HCT116 (cell line): ENCODE measurements around the gene SOWAHC. TPM values are rescaled to one million over a fixed set of nuclear protein-coding genes. Genes with fewer than 3 reads are reported as not detected.
A peak's percentile ranks its signal among the peaks of the same experiment; 100 is the strongest.

Experiments
- ATAC-seq: fragments of 200-7000 bp; cut with Tn5 transposase; 2 replicates; pipeline ENCODE4 v1.9.1; 2020; ENCODE audit warnings: mild to moderate bottlenecking, moderate library complexity
- BruUV-seq: library from RNA; stranded (reverse); fragments of 400-500 nt; replicated peaks from 2 replicates; lab custom pipeline; 2021; lab: Mats Ljungman, UMichigan
- CTCF ChIA-PET: fragments of 300-600 bp; sonication (Branson Sonifier 250); formaldehyde crosslinking; loops from one replicate; lab custom pipeline; 2021; ENCODE audit warnings: antibody characterized with exemption; lab: Charles Lee
- POLR2A ChIA-PET: fragments of 300-600, 350-600 bp; sonication (Branson Sonifier 250); formaldehyde crosslinking; loops from one replicate; lab custom pipeline; 2021; ENCODE audit warnings: antibody characterized with exemption; lab: Charles Lee
- RAD21 ChIA-PET, 2 experiments: fragments of 300-600 bp; sonication (Branson Sonifier 250); formaldehyde crosslinking; loops; one replicate each; lab custom pipeline; 2023; ENCODE audit warnings: low total read pairs in 2 of 2; ENCODE audit not compliant: uncharacterized antibody in 2 of 2, unreplicated experiment in 2 of 2, low non-redundant PET in 1 of 2; lab: Charles Lee
- DNase-seq: peaks from one replicate; pipeline ENCODE4 v3.0.0-alpha.2; 2010; ENCODE audit warnings: low read depth, low spot score
- H2AFZ ChIP-seq: fragments of 200-600 bp; shearing (Covaris generic), sonication (generic); 2 replicates; pipeline ENCODE4 v1.6.1; 2017; ENCODE audit warnings: low read depth, mixed run types, mixed read lengths, antibody characterized with exemption, low read length; ENCODE audit not compliant: poor library complexity, severe bottlenecking
- H3K27ac ChIP-seq: 2 replicates; pipeline ENCODE4 v1.5.1; 2012; ENCODE audit warnings: low read depth, low read length
- H3K27me3 ChIP-seq: fragments of 200-600 bp; sonication (generic); 2 replicates; pipeline ENCODE4 v1.6.1; 2016; ENCODE audit warnings: mixed run types, low read length, mixed read lengths; ENCODE audit not compliant: insufficient read depth
- H3K36me3 ChIP-seq, 2 experiments: fragments of 200-500 bp in 1 of 2; fragments of 200-600 bp in 1 of 2; sonication (Bioruptor generic) in 1 of 2; sonication (generic) in 1 of 2; 2 replicates each; pipeline versions ENCODE4 v1.5.1 to v1.6.1; 2014 to 2016; ENCODE audit warnings: low read length in 2 of 2, inconsistent platforms in 1 of 2, mixed read lengths in 1 of 2, mixed run types in 1 of 2; ENCODE audit not compliant: insufficient read depth in 2 of 2, control insufficient read depth in 1 of 2
- H3K4me1 ChIP-seq, 2 experiments: fragments of 200-600 bp in 1 of 2; sonication (generic) in 1 of 2; 2 replicates each; pipeline versions ENCODE4 v1.5.1 to v1.6.1; 2012 to 2017; ENCODE audit warnings: low read length in 2 of 2, inconsistent platforms in 1 of 2, mild to moderate bottlenecking in 1 of 2, mixed read lengths in 1 of 2, mixed run types in 1 of 2, moderate library complexity in 1 of 2; ENCODE audit not compliant: insufficient read depth in 2 of 2, control insufficient read depth in 1 of 2
- H3K4me2 ChIP-seq: fragments of 200-600 bp; sonication (generic); 2 replicates; pipeline ENCODE4 v1.6.1; 2017; ENCODE audit warnings: mixed run types, low read length, mixed read lengths
- H3K4me3 ChIP-seq, 2 experiments: fragments of 200-600 bp in 1 of 2; sonication (generic) in 1 of 2; replicated peaks in 1 of 2; 2 replicates each; pipeline ENCODE4 v1.5.1; 2011 to 2016; ENCODE audit warnings: low read length in 2 of 2, control low read depth in 1 of 2, low read depth in 1 of 2, mild to moderate bottlenecking in 1 of 2, mixed read lengths in 1 of 2, mixed run types in 1 of 2
- H3K79me2 ChIP-seq: fragments of 200-600 bp; sonication (generic); 2 replicates; pipeline ENCODE4 v1.6.1; 2017; ENCODE audit warnings: mild to moderate bottlenecking, mixed run types, low read length, moderate library complexity, mixed read lengths; ENCODE audit not compliant: insufficient read depth
- H3K9ac ChIP-seq: fragments of 200-600 bp; sonication (generic); 2 replicates; pipeline ENCODE4 v1.6.1; 2016; ENCODE audit warnings: low read length, mixed read lengths
- H3K9me2 ChIP-seq: fragments of 200-600 bp; sonication (generic), shearing (Covaris generic); 2 replicates; pipeline ENCODE4 v1.6.1; 2017; ENCODE audit warnings: mixed run types, mild to moderate bottlenecking, moderate library complexity; ENCODE audit not compliant: insufficient read depth
- H3K9me3 ChIP-seq, 2 experiments: fragments of 200-500 bp in 1 of 2; fragments of 200-600 bp in 1 of 2; sonication (Bioruptor generic) in 1 of 2; sonication (generic) in 1 of 2; 2 replicates each; pipeline ENCODE4 v1.6.1; 2014 to 2017; ENCODE audit warnings: low read length in 2 of 2, mixed read lengths in 2 of 2, inconsistent platforms in 1 of 2, low read depth in 1 of 2, mild to moderate bottlenecking in 1 of 2, mixed run types in 1 of 2, moderate library complexity in 1 of 2; ENCODE audit not compliant: control insufficient read depth in 1 of 2, insufficient read depth in 1 of 2
- H4K20me1 ChIP-seq: fragments of 200-600 bp; sonication (generic), shearing (Covaris generic); 2 replicates; pipeline ENCODE4 v1.6.1; 2017; ENCODE audit warnings: mixed run types, mild to moderate bottlenecking, moderate library complexity; ENCODE audit not compliant: insufficient read depth
- CBX3 ChIP-seq: IDR thresholded peaks from 2 replicates; pipeline ENCODE4 v1.6.1; 2012; ENCODE audit warnings: low read depth
- CEBPB ChIP-seq: IDR thresholded peaks from 2 replicates; pipeline ENCODE4 v1.6.1; 2012; ENCODE audit warnings: low read depth
- ELF1 ChIP-seq: IDR thresholded peaks from 2 replicates; pipeline ENCODE4 v1.6.1; 2012; ENCODE audit warnings: low read depth, borderline replicate concordance
- EZH2 ChIP-seq: fragments of 200-600 bp; sonication (generic); IDR thresholded peaks from 2 replicates; pipeline ENCODE4 v1.6.1; 2017; ENCODE audit warnings: antibody characterized with exemption, mixed run types
- EZH2phosphoT487 ChIP-seq: fragments of 200-600 bp; IDR thresholded peaks from 2 replicates; pipeline ENCODE4 v1.6.1; 2018; ENCODE audit warnings: antibody characterized with exemption, borderline replicate concordance
- JUND ChIP-seq: IDR thresholded peaks from 2 replicates; pipeline ENCODE4 v1.6.1; 2012
- POLR2A ChIP-seq: IDR thresholded peaks from 2 replicates; pipeline ENCODE4 v1.7.0; 2011; ENCODE audit warnings: borderline replicate concordance; ENCODE audit not compliant: insufficient read depth, insufficient read length; ENCODE audit errors: extremely low read depth
- RAD21 ChIP-seq: IDR thresholded peaks from 2 replicates; pipeline ENCODE4 v1.6.1; 2012; ENCODE audit warnings: low read depth, mild to moderate bottlenecking
- SIN3A ChIP-seq: IDR thresholded peaks from 2 replicates; pipeline ENCODE4 v1.6.1; 2012; ENCODE audit warnings: low read depth
- SP1 ChIP-seq: IDR thresholded peaks from 2 replicates; pipeline ENCODE4 v1.6.1; 2012; ENCODE audit warnings: low read depth
- SRF ChIP-seq: IDR thresholded peaks from 2 replicates; pipeline ENCODE4 v1.6.1; 2012; ENCODE audit warnings: low read depth
- TCF7L2 ChIP-seq: IDR thresholded peaks from 2 replicates; pipeline ENCODE4 v1.7.0; 2011; ENCODE audit warnings: borderline replicate concordance, inconsistent platforms; ENCODE audit not compliant: insufficient read depth, insufficient read length; ENCODE audit errors: extremely low read depth
- YY1 ChIP-seq: IDR thresholded peaks from 2 replicates; pipeline ENCODE4 v1.6.1; 2011; ENCODE audit warnings: low read length, low read depth, moderate library complexity, mild to moderate bottlenecking; ENCODE audit not compliant: insufficient replicate concordance; ENCODE audit errors: extremely low read depth
- ZNF274 ChIP-seq: fragments of 200-500 bp; sonication (Bioruptor generic); IDR thresholded peaks from 2 replicates; pipeline ENCODE4 v1.6.1; 2014; ENCODE audit warnings: mild to moderate bottlenecking, low read depth, low read length, inconsistent platforms
- intact Hi-C: fragments of 100-400 bp; cut with micrococcal nuclease; formaldehyde crosslinking; loops from 2 replicates; pipeline ENCODE4 v1.10.0; 2022
- total RNA-seq: library from RNA; stranded (reverse); gene quantifications from one replicate; pipeline ENCODE4 v1.2.1, GENCODE V29; 2021; ENCODE audit not compliant: unreplicated experiment
- TF ChIP-seq, protein P1 (sequence below): IDR thresholded peaks from 2 replicates; pipeline ENCODE4 v1.6.1; 2011; ENCODE audit warnings: mild to moderate bottlenecking, low read length, moderate library complexity; ENCODE audit not compliant: insufficient replicate concordance; ENCODE audit errors: extremely low read depth
- TF ChIP-seq, protein P2 (sequence below), 3 experiments: fragments of 200-600 bp in 1 of 3; sonication (generic) in 1 of 3; IDR thresholded peaks in 2 of 3; conservative IDR thresholded peaks in 1 of 3; 2 replicates each; pipeline ENCODE4 v1.5.1; 2012 to 2017; ENCODE audit warnings: low read depth in 2 of 3, low read length in 2 of 3, antibody characterized with exemption in 1 of 3, borderline replicate concordance in 1 of 3, control low read depth in 1 of 3, mild to moderate bottlenecking in 1 of 3, mixed read lengths in 1 of 3, mixed run types in 1 of 3, moderate library complexity in 1 of 3; ENCODE audit not compliant: insufficient read depth in 1 of 3
- TF ChIP-seq, protein P3 (sequence below): IDR thresholded peaks from 2 replicates; pipeline ENCODE4 v1.6.1; 2012

SOWAHC gene
- total RNA-seq, 1 experiment from 2014 or later, result 16.6 TPM

DNA sequence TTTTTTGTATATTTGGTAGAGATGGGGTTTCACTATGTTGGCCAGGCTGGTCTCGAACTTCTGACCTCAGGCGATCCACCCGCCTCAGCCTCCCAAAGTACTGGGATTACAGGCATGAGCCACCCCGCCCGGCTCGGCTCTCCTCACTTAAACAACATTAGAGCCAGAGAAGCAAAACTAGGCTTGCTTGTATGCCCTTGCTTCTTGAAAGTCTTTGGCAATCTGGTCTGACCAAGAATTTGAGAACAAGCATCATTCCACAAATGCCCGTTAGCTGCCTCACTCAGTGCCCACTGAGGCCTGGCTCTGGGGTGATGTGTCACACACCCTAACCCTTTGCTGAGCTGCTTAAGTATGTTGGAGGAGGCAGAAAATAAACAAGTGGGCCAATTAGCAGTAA, 33.5 kb downstream of the SOWAHC start:
- BruUV-seq, result no TSS peak
- H3K79me2 ChIP-seq, result no peaks in the 10 kb centered on the region
- no peaks in the 10 kb centered on the region for H3K27me3 ChIP-seq
- H3K4me3 ChIP-seq, result no peak overlapping the region
- POLR2A ChIA-PET, result no interaction called here
- H3K9ac ChIP-seq, result no peak overlapping the region
- 0 out of 2 replicates have a peak overlapping the region, but pooled peaks have one; percentile 6 for H3K4me2 ChIP-seq
- H3K9me2 ChIP-seq, result no peaks in the 10 kb centered on the region
- no peak overlapping the region for H2AFZ ChIP-seq
- H4K20me1 ChIP-seq, result no peaks in the 10 kb centered on the region
- DNase-seq, result no peak
- H3K27ac ChIP-seq, result no peak overlapping the region
- ATAC-seq, result peak; percentile 27; the same call in 1 of the 2 replicates
- CTCF ChIA-PET, result no interaction called here
- H3K9me3 ChIP-seq, result no peaks in the 10 kb centered on the region
- no peaks in the 10 kb centered on the region for H3K36me3 ChIP-seq
- H3K4me1 ChIP-seq, result peaks cover 2 to 18% of the 10 kb centered on the region in 2 experiments; a peak in 3 of 4 replicates
- TF ChIP-seq SP1, result no peak
- TF ChIP-seq POLR2A, result no peak
- TF ChIP-seq, all 23 proteins: peak for 0
- RAD21 ChIA-PET, result no interaction called here
- intact Hi-C loops, result no loop called here

DNA sequence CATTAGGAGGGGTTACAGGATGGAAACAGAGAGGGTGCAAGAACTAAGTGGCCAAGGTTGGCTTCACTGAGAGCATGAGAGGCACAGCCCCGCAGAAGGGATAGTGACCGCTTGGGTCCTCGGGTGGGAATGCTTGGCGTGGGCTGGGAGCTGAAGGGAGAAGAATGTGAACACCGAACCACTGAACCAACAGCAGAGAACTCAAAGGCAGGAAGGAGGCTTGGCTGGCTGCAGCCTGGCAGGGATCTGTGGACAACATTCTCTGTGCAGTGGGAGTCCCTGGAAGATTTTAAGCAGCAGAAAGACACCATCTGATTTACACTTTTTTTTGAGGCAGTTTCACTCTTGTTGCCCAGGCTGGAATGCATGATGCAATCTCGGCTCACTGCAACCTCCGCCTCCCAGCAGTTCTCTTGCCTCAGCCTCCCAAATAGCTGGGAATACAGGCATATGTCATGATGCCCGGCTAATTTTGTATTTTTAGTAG, 33.9 kb downstream of the SOWAHC start:
- no peak overlapping the region for H3K9ac ChIP-seq
- peaks cover 2 to 18% of the 10 kb centered on the region in 2 experiments; a peak in 3 of 4 replicates for H3K4me1 ChIP-seq
- CTCF ChIA-PET, result no interaction called here
- no peaks in the 10 kb centered on the region for H3K9me3 ChIP-seq
- no TSS peak for BruUV-seq
- no peaks in the 10 kb centered on the region for H3K9me2 ChIP-seq
- peak; percentile 14; the same call in 1 of the 2 replicates for ATAC-seq
- RAD21 ChIA-PET, result no interaction called here
- no peaks in the 10 kb centered on the region for H3K27me3 ChIP-seq
- H3K79me2 ChIP-seq, result no peaks in the 10 kb centered on the region
- H3K27ac ChIP-seq, result no peak overlapping the region
- H3K4me3 ChIP-seq, result no peak overlapping the region
- intact Hi-C loops, result no loop called here
- H2AFZ ChIP-seq, result no peak overlapping the region
- POLR2A ChIA-PET, result no interaction called here
- no peak for DNase-seq
- H3K36me3 ChIP-seq, result no peaks in the 10 kb centered on the region
- H3K4me2 ChIP-seq, result 0 out of 2 replicates have a peak overlapping the region, but pooled peaks have one; percentile 6
- no peaks in the 10 kb centered on the region for H4K20me1 ChIP-seq
- TF ChIP-seq CBX3, result no peak
- no peak for TF ChIP-seq ZNF274
- TF ChIP-seq, protein P1, sequence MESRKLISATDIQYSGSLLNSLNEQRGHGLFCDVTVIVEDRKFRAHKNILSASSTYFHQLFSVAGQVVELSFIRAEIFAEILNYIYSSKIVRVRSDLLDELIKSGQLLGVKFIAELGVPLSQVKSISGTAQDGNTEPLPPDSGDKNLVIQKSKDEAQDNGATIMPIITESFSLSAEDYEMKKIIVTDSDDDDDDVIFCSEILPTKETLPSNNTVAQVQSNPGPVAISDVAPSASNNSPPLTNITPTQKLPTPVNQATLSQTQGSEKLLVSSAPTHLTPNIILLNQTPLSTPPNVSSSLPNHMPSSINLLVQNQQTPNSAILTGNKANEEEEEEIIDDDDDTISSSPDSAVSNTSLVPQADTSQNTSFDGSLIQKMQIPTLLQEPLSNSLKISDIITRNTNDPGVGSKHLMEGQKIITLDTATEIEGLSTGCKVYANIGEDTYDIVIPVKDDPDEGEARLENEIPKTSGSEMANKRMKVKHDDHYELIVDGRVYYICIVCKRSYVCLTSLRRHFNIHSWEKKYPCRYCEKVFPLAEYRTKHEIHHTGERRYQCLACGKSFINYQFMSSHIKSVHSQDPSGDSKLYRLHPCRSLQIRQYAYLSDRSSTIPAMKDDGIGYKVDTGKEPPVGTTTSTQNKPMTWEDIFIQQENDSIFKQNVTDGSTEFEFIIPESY, result no peak
- TF ChIP-seq JUND, result no peak
- TF ChIP-seq POLR2A, result no peak
- no peak for TF ChIP-seq ELF1
- TF ChIP-seq SRF, result no peak
- no peak for TF ChIP-seq TCF7L2
- no peak for TF ChIP-seq EZH2
- no peak for TF ChIP-seq SIN3A
- TF ChIP-seq YY1, result no peak
- no peak for TF ChIP-seq RAD21
- TF ChIP-seq CEBPB, result no peak
- TF ChIP-seq, protein P2, sequence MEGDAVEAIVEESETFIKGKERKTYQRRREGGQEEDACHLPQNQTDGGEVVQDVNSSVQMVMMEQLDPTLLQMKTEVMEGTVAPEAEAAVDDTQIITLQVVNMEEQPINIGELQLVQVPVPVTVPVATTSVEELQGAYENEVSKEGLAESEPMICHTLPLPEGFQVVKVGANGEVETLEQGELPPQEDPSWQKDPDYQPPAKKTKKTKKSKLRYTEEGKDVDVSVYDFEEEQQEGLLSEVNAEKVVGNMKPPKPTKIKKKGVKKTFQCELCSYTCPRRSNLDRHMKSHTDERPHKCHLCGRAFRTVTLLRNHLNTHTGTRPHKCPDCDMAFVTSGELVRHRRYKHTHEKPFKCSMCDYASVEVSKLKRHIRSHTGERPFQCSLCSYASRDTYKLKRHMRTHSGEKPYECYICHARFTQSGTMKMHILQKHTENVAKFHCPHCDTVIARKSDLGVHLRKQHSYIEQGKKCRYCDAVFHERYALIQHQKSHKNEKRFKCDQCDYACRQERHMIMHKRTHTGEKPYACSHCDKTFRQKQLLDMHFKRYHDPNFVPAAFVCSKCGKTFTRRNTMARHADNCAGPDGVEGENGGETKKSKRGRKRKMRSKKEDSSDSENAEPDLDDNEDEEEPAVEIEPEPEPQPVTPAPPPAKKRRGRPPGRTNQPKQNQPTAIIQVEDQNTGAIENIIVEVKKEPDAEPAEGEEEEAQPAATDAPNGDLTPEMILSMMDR (IDR thresholded peaks at IDR 0.05 in 2 of 3, conservative IDR thresholded peaks at IDR 0.05 in 1 of 3; ENCODE audit: borderline replicate concordance in 1 of 3, insufficient read depth in 1 of 3, low read depth in 2 of 3, low read length in 2 of 3), result no peak
- TF ChIP-seq EZH2phosphoT487, result no peak
- TF ChIP-seq, protein P3, sequence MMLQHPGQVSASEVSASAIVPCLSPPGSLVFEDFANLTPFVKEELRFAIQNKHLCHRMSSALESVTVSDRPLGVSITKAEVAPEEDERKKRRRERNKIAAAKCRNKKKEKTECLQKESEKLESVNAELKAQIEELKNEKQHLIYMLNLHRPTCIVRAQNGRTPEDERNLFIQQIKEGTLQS, result no peak
